SU-DHL-6 (cell line): ENCODE data around the gene CDH7.

Experiments
- H2AFZ ChIP-seq: fragments of 200-600 bp; sonication (generic); 2 replicates; pipeline ENCODE4 v1.6.1; 2014; ENCODE audit warnings: low read depth, mild to moderate bottlenecking, moderate library complexity, mixed read lengths, antibody characterized with exemption, low read length; ENCODE audit not compliant: severe bottlenecking
- H3F3A ChIP-seq: fragments of 200-600 bp; shearing (Covaris generic); 2 replicates; pipeline ENCODE4 v1.6.0; 2016; ENCODE audit warnings: antibody characterized with exemption, mild to moderate bottlenecking; ENCODE audit not compliant: insufficient read depth
- H3K27ac ChIP-seq: fragments of 200-600 bp; sonication (generic); 2 replicates; pipeline ENCODE4 v1.5.1; 2016; ENCODE audit warnings: low read depth, mild to moderate bottlenecking, low read length, moderate library complexity, mixed read lengths
- H3K27me3 ChIP-seq: fragments of 200-600 bp; sonication (generic), shearing (Covaris generic); 2 replicates; pipeline ENCODE4 v1.6.0; 2014; ENCODE audit warnings: mild to moderate bottlenecking, low read length
- H3K36me3 ChIP-seq: fragments of 200-600 bp; sonication (generic); 2 replicates; pipeline ENCODE4 v1.6.1; 2014; ENCODE audit warnings: mild to moderate bottlenecking, low read length, mixed read lengths
- H3K4me2 ChIP-seq: fragments of 300-600, 200-600 bp; shearing (Covaris generic), sonication (generic); 2 replicates; pipeline ENCODE4 v1.6.0; 2014; ENCODE audit warnings: low read length, low read depth, mild to moderate bottlenecking; ENCODE audit not compliant: poor library complexity, severe bottlenecking
- H3K4me3 ChIP-seq: fragments of 200-600 bp; sonication (generic); 2 replicates; pipeline ENCODE4 v1.5.1; 2014; ENCODE audit warnings: antibody characterized with exemption, low read length, mild to moderate bottlenecking, mixed read lengths; ENCODE audit not compliant: insufficient read depth, poor library complexity, severe bottlenecking
- H3K79me2 ChIP-seq: fragments of 200-600 bp; sonication (generic); 2 replicates; pipeline ENCODE4 v1.6.1; 2014; ENCODE audit warnings: mild to moderate bottlenecking, low read length, moderate library complexity; ENCODE audit not compliant: insufficient read depth
- H3K9ac ChIP-seq: fragments of 200-600 bp; sonication (generic); 2 replicates; pipeline ENCODE4 v1.7.0; 2014; ENCODE audit warnings: mild to moderate bottlenecking, low read length
- H3K9me2 ChIP-seq: fragments of 200-600 bp; sonication (generic); replicated peaks from 2 replicates; pipeline ENCODE4 v1.6.1; 2014; ENCODE audit warnings: low read length; ENCODE audit not compliant: insufficient read depth
- H3K9me3 ChIP-seq: fragments of 200-600 bp; sonication (generic); 2 replicates; pipeline ENCODE4 v1.6.1; 2014; ENCODE audit warnings: low read length, mixed read lengths; ENCODE audit not compliant: insufficient read depth
- H4K20me1 ChIP-seq: fragments of 200-600 bp; sonication (generic); 2 replicates; pipeline ENCODE4 v1.6.1; 2014; ENCODE audit warnings: low read depth, mild to moderate bottlenecking, antibody characterized with exemption, low read length, moderate library complexity, mixed read lengths
- EZH2phosphoT487 ChIP-seq: fragments of 200-600 bp; sonication (generic), shearing (Covaris generic); conservative IDR thresholded peaks from 2 replicates; pipeline ENCODE4 v1.6.1; 2018; ENCODE audit warnings: mild to moderate bottlenecking, antibody characterized with exemption, low read length, moderate library complexity, mixed read lengths
- TF ChIP-seq, protein P1 (sequence below): fragments of 200-600 bp; sonication (generic); IDR thresholded peaks from one replicate; pipeline ENCODE4 v1.5.1; 2017; ENCODE audit warnings: antibody characterized with exemption, mild to moderate bottlenecking, low read length, moderate library complexity; ENCODE audit not compliant: insufficient read depth, poor library complexity, severe bottlenecking

The CDH7 gene

DNA sequence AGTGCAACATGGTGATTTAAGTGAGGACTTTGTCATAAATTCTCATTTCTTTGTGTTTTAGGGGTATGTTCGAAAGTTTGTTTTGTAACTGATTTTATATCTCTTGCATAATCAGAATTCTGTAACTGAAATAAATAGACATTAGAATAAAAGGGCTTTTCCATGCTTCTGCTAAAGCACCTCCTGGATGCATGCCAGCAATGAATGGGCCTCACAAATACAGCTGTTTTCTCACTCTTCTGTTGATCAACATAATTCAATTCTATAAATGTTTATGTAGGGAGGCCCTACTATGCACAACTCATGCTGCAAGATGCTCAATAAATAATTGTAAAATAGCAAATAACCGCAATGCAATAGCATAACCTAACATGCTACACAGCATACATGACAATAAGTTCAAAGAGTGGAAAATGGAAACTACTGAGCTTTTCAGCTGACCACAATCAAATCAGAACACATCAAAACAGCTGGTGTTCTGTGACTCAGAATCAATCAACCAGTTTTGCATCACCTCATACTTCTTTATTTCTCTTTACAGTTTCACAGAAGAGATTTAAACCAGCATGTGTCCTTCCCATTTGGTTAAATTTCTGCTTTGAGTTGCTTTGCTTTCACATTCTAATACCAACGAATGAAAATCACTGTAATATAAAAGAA lies 11.0 kb downstream of the CDH7 start:
- Histone ChIP-seq H3K27ac (no peak overlapping the region), H3K4me2 (no peak overlapping the region), H3F3A (no peaks in the 10 kb centered on the region), H3K4me3 (no peak overlapping the region), H3K27me3 (no peaks in the 10 kb centered on the region), H3K9ac (no peak overlapping the region), H3K9me2 (no peaks in the 10 kb centered on the region), H3K9me3 (no peaks in the 10 kb centered on the region), H4K20me1 (no peaks in the 10 kb centered on the region), H2AFZ (no peak overlapping the region), H3K36me3 (no peaks in the 10 kb centered on the region), H3K79me2 (no peaks in the 10 kb centered on the region)
- TF ChIP-seq, protein P1, sequence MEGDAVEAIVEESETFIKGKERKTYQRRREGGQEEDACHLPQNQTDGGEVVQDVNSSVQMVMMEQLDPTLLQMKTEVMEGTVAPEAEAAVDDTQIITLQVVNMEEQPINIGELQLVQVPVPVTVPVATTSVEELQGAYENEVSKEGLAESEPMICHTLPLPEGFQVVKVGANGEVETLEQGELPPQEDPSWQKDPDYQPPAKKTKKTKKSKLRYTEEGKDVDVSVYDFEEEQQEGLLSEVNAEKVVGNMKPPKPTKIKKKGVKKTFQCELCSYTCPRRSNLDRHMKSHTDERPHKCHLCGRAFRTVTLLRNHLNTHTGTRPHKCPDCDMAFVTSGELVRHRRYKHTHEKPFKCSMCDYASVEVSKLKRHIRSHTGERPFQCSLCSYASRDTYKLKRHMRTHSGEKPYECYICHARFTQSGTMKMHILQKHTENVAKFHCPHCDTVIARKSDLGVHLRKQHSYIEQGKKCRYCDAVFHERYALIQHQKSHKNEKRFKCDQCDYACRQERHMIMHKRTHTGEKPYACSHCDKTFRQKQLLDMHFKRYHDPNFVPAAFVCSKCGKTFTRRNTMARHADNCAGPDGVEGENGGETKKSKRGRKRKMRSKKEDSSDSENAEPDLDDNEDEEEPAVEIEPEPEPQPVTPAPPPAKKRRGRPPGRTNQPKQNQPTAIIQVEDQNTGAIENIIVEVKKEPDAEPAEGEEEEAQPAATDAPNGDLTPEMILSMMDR = no peak
- no peak for TF ChIP-seq EZH2phosphoT487

DNA sequence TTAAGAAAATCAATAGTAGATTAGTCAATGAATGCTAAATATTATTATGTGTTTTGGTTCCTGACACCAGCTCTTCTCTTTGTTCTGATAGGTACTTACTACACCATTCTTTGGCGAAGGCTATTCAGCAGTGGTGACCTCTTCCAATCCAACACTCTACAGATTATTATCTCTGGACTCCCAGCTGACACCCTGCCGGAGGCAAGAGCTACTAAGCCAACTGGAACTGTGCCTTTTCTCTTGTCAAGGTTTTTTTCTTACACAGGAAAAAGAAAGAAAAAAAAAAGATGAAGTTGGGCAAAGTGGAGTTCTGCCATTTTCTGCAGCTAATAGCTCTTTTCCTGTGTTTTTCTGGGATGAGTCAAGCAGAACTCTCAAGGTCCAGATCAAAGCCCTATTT lies 11.7 kb downstream of the CDH7 start:
- H2AFZ ChIP-seq = no peak overlapping the region
- no peaks in the 10 kb centered on the region for H3K36me3 ChIP-seq
- no peaks in the 10 kb centered on the region for H3K27me3 ChIP-seq
- no peak overlapping the region for H3K27ac ChIP-seq
- H4K20me1 ChIP-seq = no peaks in the 10 kb centered on the region
- H3K4me2 ChIP-seq = no peak overlapping the region
- H3K9me2 ChIP-seq = no peaks in the 10 kb centered on the region
- no peaks in the 10 kb centered on the region for H3K79me2 ChIP-seq
- no peaks in the 10 kb centered on the region for H3F3A ChIP-seq
- TF ChIP-seq, protein P1 = no peak
- TF ChIP-seq EZH2phosphoT487 = no peak
- no peak overlapping the region for H3K4me3 ChIP-seq
- no peaks in the 10 kb centered on the region for H3K9me3 ChIP-seq
- H3K9ac ChIP-seq = no peak overlapping the region

DNA sequence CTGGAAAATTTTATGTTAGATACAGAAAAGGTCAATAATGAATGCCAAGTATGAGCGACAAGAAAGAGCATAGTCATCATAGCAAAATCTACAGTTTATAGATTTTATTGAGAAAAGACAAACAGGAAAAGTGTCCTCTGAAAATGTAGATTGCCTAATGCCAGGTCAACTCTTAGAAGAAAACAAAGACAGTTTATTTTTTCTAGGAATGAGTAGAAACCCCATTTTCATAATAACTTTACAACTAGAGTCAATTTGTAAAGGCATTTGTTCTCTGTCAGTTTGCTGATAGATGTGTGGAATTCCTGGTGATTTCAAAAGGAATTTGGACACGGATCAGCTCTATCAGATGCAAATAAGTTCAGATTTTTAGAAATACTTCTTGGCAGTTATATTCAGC lies 16.6 kb downstream of the CDH7 start:
- Histone ChIP-seq H3K79me2 (no peaks in the 10 kb centered on the region), H3F3A (no peaks in the 10 kb centered on the region), H3K27ac (no peak overlapping the region), H3K9me2 (no peaks in the 10 kb centered on the region), H2AFZ (no peak overlapping the region), H3K9me3 (no peaks in the 10 kb centered on the region), H4K20me1 (no peaks in the 10 kb centered on the region), H3K4me2 (no peak overlapping the region), H3K4me3 (no peak overlapping the region), H3K27me3 (no peaks in the 10 kb centered on the region), H3K9ac (no peak overlapping the region), H3K36me3 (no peaks in the 10 kb centered on the region)
- TF ChIP-seq, protein P1 = no peak
- no peak for TF ChIP-seq EZH2phosphoT487
